HEK293T (cell line): Measurements from ENCODE around the gene MROH8.

Experiments
- CTCF ChIA-PET: fragments of 350-600 bp; formaldehyde crosslinking; extraction: SDS; loops from one replicate; lab custom pipeline; 2021; ENCODE audit warnings: antibody characterized with exemption, inconsistent platforms; lab: Yijun Ruan, JAX
- POLR2A ChIA-PET: fragments of 350-600 bp; formaldehyde crosslinking; extraction: SDS; loops from one replicate; lab custom pipeline; 2020; ENCODE audit warnings: antibody characterized with exemption, inconsistent platforms; lab: Yijun Ruan, JAX
- DNase-seq: peaks from one replicate; pipeline ENCODE4 v3.0.0; 2012; ENCODE audit warnings: mixed read lengths; ENCODE audit errors: extremely low spot score
- ARNT ChIP-seq: fragments of 450-650 bp; IDR thresholded peaks from 2 replicates; pipeline ENCODE4 v1.6.1; 2017; ENCODE audit warnings: mild to moderate bottlenecking
- BHLHE40 ChIP-seq: fragments of 450-650 bp; IDR thresholded peaks from 2 replicates; pipeline ENCODE4 v1.6.1; 2016; ENCODE audit warnings: mild to moderate bottlenecking, moderate library complexity, borderline replicate concordance
- CTBP1 ChIP-seq: fragments of 450-650 bp; IDR thresholded peaks from 2 replicates; pipeline ENCODE4 v1.6.1; 2016; ENCODE audit warnings: borderline replicate concordance
- ELF4 ChIP-seq: fragments of 450-650 bp; IDR thresholded peaks from 2 replicates; pipeline ENCODE4 v1.6.1; 2017; ENCODE audit warnings: antibody characterized with exemption
- FOXA1 ChIP-seq: fragments of 450-650 bp; IDR thresholded peaks from 2 replicates; pipeline ENCODE4 v1.6.1; 2016; ENCODE audit warnings: mild to moderate bottlenecking
- FOXK2 ChIP-seq: fragments of 450-650 bp; IDR thresholded peaks from 2 replicates; pipeline ENCODE4 v1.6.1; 2016; ENCODE audit warnings: mild to moderate bottlenecking
- FOXM1 ChIP-seq: fragments of 450-650 bp; IDR thresholded peaks from 2 replicates; pipeline ENCODE4 v1.6.1; 2017; ENCODE audit warnings: mild to moderate bottlenecking, borderline replicate concordance
- HDGF ChIP-seq: fragments of 450-650 bp; IDR thresholded peaks from 2 replicates; pipeline ENCODE4 v1.6.1; 2017; ENCODE audit warnings: antibody characterized with exemption, borderline replicate concordance
- L3MBTL2 ChIP-seq: fragments of 450-650 bp; conservative IDR thresholded peaks from 2 replicates; pipeline ENCODE4 v1.6.1; 2016; ENCODE audit warnings: mild to moderate bottlenecking
- LEF1 ChIP-seq: fragments of 450-650 bp; IDR thresholded peaks from 2 replicates; pipeline ENCODE4 v1.6.1; 2017; ENCODE audit warnings: mild to moderate bottlenecking, borderline replicate concordance
- NFRKB ChIP-seq: fragments of 450-650 bp; IDR thresholded peaks from 2 replicates; pipeline ENCODE4 v1.6.1; 2016; ENCODE audit warnings: mild to moderate bottlenecking, moderate library complexity
- PKNOX1 ChIP-seq: fragments of 450-650 bp; IDR thresholded peaks from 2 replicates; pipeline ENCODE4 v1.6.1; 2016
- SP1 ChIP-seq: fragments of 450-650 bp; IDR thresholded peaks from 2 replicates; pipeline ENCODE4 v1.6.1; 2017
- SUZ12 ChIP-seq: fragments of 450-650 bp; IDR thresholded peaks from 2 replicates; pipeline ENCODE4 v1.6.1; 2016; ENCODE audit warnings: mild to moderate bottlenecking
- TARDBP ChIP-seq: fragments of 450-650 bp; IDR thresholded peaks from 2 replicates; pipeline ENCODE4 v1.6.1; 2016
- ZNF384 ChIP-seq: fragments of 450-650 bp; IDR thresholded peaks from 2 replicates; pipeline ENCODE4 v1.6.1; 2016

Gene MROH8

DNA sequence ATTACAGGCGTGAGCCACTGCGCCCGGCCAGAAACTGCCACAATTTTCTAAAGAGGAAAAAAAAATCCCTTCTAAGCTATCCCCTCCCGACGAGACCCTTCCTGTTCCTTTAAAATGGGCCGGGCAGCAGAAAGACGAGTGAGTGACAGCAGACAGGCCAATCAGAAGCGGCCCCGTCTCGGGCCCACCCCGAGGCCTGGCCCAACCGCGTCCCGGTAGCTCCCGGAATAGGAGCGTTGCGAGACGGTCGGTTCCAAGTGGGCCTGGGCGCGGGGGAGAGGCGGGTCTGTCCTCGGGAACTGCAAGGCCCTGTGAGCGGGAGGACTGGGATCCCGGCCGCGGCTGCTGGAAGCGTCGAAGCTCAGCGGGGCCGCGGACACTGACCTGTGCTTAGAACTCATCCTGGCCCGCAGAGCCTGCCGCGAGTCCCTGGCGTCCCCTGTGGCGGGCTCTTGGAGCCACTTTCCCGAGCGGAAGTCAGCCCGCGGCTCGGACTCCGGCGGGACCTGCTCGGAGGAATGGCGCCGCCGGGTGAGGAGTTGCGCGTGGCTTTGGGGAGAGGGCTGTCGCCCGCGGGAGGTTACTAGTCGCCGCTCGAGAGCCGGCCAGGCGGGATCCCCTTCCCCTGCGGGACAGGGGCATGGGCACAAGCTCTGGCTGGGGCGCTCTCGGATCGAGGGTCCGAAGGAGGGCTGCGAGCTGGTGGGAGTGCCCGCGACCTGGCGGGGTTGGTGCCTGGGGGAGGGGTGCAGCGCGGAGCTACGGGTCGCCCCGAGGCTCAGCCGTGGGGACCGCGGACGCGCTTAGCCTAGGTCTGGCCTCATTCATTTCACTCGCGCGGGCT lies at the start of gene MROH8, which contains the start of gene RPN2:
TSS of gene MROH8 (minus strand) at position 710 of the 844 bp plus-strand sequence.
TSS of gene RPN2 (plus strand) at position 492 of the 844 bp plus-strand sequence. CDS start at position 519, 27 bp downstream.
- ChIA-PET POLR2A (interaction anchor here (0.6 to 2.6 kb wide), 17 partner anchors 9 to 855 kb away, joined by 3 to 31 read pairs (median 5); partner anchors contain the start of gene RBL1), CTCF (interaction anchor here (0.6 to 1.6 kb wide), 6 partner anchors 11 to 82 kb away, joined by 3 to 5 read pairs (median 4); no protein-coding TSS in a partner anchor)
- DNase-seq, result peak; percentile 94
- TF ChIP-seq FOXA1, result no peak
- TF ChIP-seq TARDBP, result no peak
- no peak for TF ChIP-seq ARNT
- TF ChIP-seq LEF1, result no peak; the same call in 1 of the 2 replicates
- peak; percentile 78 for TF ChIP-seq ZNF384
- TF ChIP-seq FOXK2, result no peak
- TF ChIP-seq BHLHE40, result peak; percentile 85
- TF ChIP-seq L3MBTL2, result peak; percentile 47; the same call in 1 of the 2 replicates
- no peak for TF ChIP-seq SP1
- TF ChIP-seq FOXM1, result peak; percentile 97
- peak; percentile 100 for TF ChIP-seq PKNOX1
- peak; percentile 48; the same call in 1 of the 2 replicates for TF ChIP-seq NFRKB
- no peak for TF ChIP-seq SUZ12
- peak; percentile 81 for TF ChIP-seq ELF4
- no peak for TF ChIP-seq CTBP1
- no peak for TF ChIP-seq HDGF

DNA sequence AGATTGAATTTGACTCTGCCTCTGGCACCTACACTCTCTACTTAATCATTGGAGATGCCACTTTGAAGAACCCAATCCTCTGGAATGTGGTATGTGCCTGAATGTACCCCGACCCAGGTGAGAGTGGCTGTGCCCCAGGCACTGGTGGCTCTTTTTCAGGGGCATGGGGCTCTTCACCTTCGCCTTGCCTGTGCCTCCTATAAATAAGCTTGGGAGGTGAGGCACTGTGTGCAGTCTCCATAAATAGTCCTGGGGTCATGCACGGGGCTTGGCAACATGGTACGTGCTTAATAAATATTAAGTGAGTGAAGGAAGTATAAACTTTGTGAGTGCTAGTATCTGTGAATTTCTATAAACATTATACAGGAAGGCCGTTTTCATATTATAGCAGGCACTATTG lies 49.3 kb upstream of the MROH8 start:
- no peak for TF ChIP-seq ELF4
- TF ChIP-seq ZNF384, result no peak
- ChIA-PET CTCF (no interaction called here), POLR2A (no interaction called here)
- no peak for DNase-seq

DNA sequence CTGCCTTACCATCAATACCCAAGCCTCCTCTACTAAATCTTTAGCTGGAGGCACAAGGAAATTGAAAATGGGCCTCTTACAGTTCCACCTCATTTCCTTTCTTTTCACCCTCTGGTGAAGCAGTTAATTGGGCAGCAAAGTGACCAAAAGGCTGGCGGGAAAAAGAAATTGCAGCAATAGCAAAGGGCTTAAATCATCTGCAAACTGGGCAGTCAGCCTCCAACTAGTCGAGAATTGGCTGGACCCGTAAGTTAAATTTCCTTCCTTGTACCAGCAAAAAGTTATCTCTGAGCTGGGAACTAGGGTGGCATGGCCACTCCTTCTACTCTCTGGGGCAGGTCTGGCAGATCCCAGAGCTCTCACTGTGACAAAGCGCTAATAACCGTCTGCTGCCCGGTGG lies 48.7 kb upstream of the MROH8 start:
- CTCF ChIA-PET, result no interaction called here
- TF ChIP-seq SUZ12, result no peak
- TF ChIP-seq TARDBP, result no peak
- TF ChIP-seq ARNT, result no peak
- TF ChIP-seq FOXA1, result no peak
- no peak for TF ChIP-seq L3MBTL2
- TF ChIP-seq BHLHE40, result no peak
- no peak for TF ChIP-seq LEF1
- no peak for TF ChIP-seq ELF4
- no peak for TF ChIP-seq CTBP1
- TF ChIP-seq NFRKB, result no peak
- DNase-seq, result no peak
- POLR2A ChIA-PET, result no interaction called here

DNA sequence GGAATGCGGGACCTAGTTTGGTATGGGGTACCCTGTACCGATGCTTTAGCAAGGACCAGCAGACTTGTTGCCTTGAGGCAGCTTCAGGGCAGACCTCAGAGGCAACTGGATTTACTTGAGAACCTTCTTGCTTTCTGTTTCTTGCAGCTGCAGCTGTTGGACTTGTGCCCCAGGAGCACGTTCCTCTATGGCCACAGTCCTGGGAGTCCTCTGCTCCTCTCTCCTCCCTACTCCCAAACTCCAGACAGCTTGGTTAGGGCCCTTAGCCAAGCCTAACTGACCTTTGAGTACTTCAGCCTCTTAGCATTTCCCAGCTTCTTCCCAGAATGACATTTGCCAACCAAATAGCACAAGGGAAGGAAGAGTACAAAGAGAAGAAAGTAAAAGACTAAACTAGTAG lies 47.5 kb upstream of the MROH8 start:
- TF ChIP-seq FOXA1 (no peak), LEF1 (no peak), CTBP1 (no peak), L3MBTL2 (no peak)
- ChIA-PET POLR2A (no interaction called here), CTCF (no interaction called here)
- no peak for DNase-seq

- ChIA-PET CTCF (no interaction called here), POLR2A (no interaction called here)
- no peak for TF ChIP-seq L3MBTL2
- TF ChIP-seq FOXK2, result no peak
- no peak for TF ChIP-seq HDGF
- no peak for TF ChIP-seq ZNF384
- no peak for TF ChIP-seq LEF1
- no peak for TF ChIP-seq TARDBP
- no peak for TF ChIP-seq FOXM1
- TF ChIP-seq SP1, result no peak
- no peak for TF ChIP-seq BHLHE40
- TF ChIP-seq ARNT, result no peak
- TF ChIP-seq ELF4, result no peak
- TF ChIP-seq FOXA1, result no peak
- no peak for TF ChIP-seq CTBP1
- no peak for TF ChIP-seq PKNOX1
- no peak for DNase-seq
These were observed 45.8 kb upstream of the MROH8 start for GRCh38 chr20:37225146-37225545.

GRCh38 chr20:37223053-37223452 lies 43.7 kb upstream of the MROH8 start:
- TF ChIP-seq ARNT (no peak), FOXM1 (no peak), HDGF (no peak), NFRKB (no peak), FOXA1 (no peak), CTBP1 (no peak)
- ChIA-PET POLR2A (no interaction called here), CTCF (no interaction called here)
- DNase-seq, result no peak

- ChIA-PET POLR2A (no interaction called here), CTCF (no interaction called here)
- no peak for TF ChIP-seq FOXA1
- no peak for TF ChIP-seq ZNF384
- TF ChIP-seq PKNOX1, result no peak
- TF ChIP-seq LEF1, result no peak
- TF ChIP-seq L3MBTL2, result no peak
- TF ChIP-seq ELF4, result no peak
- DNase-seq, result no peak
These were observed 42.7 kb upstream of the MROH8 start for GRCh38 chr20:37222086-37222485.
